OCI-LY7 (cell line): ENCODE data around the gene SAE1. TPM values are rescaled to one million over a fixed set of nuclear protein-coding genes. Genes with fewer than 3 reads are reported as not detected.
A peak's percentile ranks its signal among the peaks of the same experiment; 100 is the strongest.

Experiments used
- BruUV-seq: library from RNA; stranded (reverse); fragments of 400-500 nt; replicated peaks from 2 replicates; lab custom pipeline; 2021; lab: Mats Ljungman, UMichigan
- CTCF ChIA-PET: fragments of 300-600 bp; sonication (Branson Sonifier 250); formaldehyde crosslinking; loops from one replicate; lab custom pipeline; 2022; ENCODE audit warnings: antibody characterized with exemption; ENCODE audit not compliant: unreplicated experiment; lab: Charles Lee
- POLR2A ChIA-PET: fragments of 300-600 bp; sonication (Branson Sonifier 250); formaldehyde crosslinking; loops from one replicate; lab custom pipeline; 2022; ENCODE audit warnings: antibody characterized with exemption; lab: Charles Lee
- DNase-seq: peaks from one replicate; pipeline ENCODE4 v3.0.0-alpha.2; 2015; ENCODE audit warnings: low spot score
- H2AFZ ChIP-seq: fragments of 200-600 bp; sonication (generic), shearing (Covaris generic); 2 replicates; pipeline ENCODE4 v1.6.1; 2014; ENCODE audit warnings: mild to moderate bottlenecking, antibody characterized with exemption, low read length, moderate library complexity
- H3K27ac ChIP-seq: fragments of 200-600 bp; sonication (generic); 2 replicates; pipeline ENCODE4 v1.5.1; 2014; ENCODE audit warnings: mixed run types, low read depth, mild to moderate bottlenecking, moderate library complexity, low read length, inconsistent platforms; ENCODE audit not compliant: poor library complexity, severe bottlenecking
- H3K36me3 ChIP-seq: fragments of 200-600 bp; sonication (generic); 2 replicates; pipeline ENCODE4 v1.6.1; 2014; ENCODE audit warnings: mild to moderate bottlenecking, antibody characterized with exemption, low read length, moderate library complexity, mixed read lengths; ENCODE audit not compliant: insufficient read depth
- H3K4me1 ChIP-seq: fragments of 200-600 bp; sonication (generic); 2 replicates; pipeline ENCODE4 v1.5.1; 2014; ENCODE audit warnings: mild to moderate bottlenecking, low read length; ENCODE audit not compliant: insufficient read depth, poor library complexity, severe bottlenecking
- H3K4me2 ChIP-seq: fragments of 200-600 bp; sonication (generic); 2 replicates; pipeline ENCODE4 v1.6.1; 2014; ENCODE audit warnings: mild to moderate bottlenecking, low read length
- H3K4me3 ChIP-seq: fragments of 200-600 bp; sonication (generic); 2 replicates; pipeline ENCODE4 v1.5.1; 2014; ENCODE audit warnings: mild to moderate bottlenecking, low read depth, low read length; ENCODE audit not compliant: poor library complexity, severe bottlenecking
- H3K79me2 ChIP-seq: fragments of 200-600 bp; sonication (generic); 2 replicates; pipeline ENCODE4 v1.6.1; 2016; ENCODE audit warnings: low read depth, mild to moderate bottlenecking, low read length, moderate library complexity, mixed read lengths; ENCODE audit not compliant: insufficient read depth
- H3K9me2 ChIP-seq: fragments of 200-600 bp; sonication (generic); 2 replicates; pipeline ENCODE4 v1.6.1; 2016; ENCODE audit warnings: mild to moderate bottlenecking, low read length, mixed read lengths; ENCODE audit not compliant: insufficient read depth
- H3K9me3 ChIP-seq: fragments of 200-600 bp; sonication (generic); 2 replicates; pipeline ENCODE4 v1.6.1; 2014; ENCODE audit warnings: mild to moderate bottlenecking, mixed run types, low read length, mixed read lengths
- H4K20me1 ChIP-seq: fragments of 200-600 bp; sonication (generic); 2 replicates; pipeline ENCODE4 v1.6.1; 2014; ENCODE audit warnings: mild to moderate bottlenecking, antibody characterized with exemption, low read length, moderate library complexity, mixed read lengths; ENCODE audit not compliant: insufficient read depth
- CTCF ChIP-seq: fragments of 200-600 bp; sonication (generic); conservative IDR thresholded peaks from 2 replicates; pipeline ENCODE4 v1.5.1; 2014; ENCODE audit warnings: mild to moderate bottlenecking, antibody characterized with exemption, low read length, moderate library complexity, mixed read lengths
- EZH2phosphoT487 ChIP-seq: fragments of 200-600 bp; sonication (generic); IDR thresholded peaks from 2 replicates; pipeline ENCODE4 v1.6.1; 2018; ENCODE audit warnings: low read depth, borderline replicate concordance, mild to moderate bottlenecking, mixed run types, antibody characterized with exemption, low read length, moderate library complexity, mixed read lengths
- intact Hi-C: fragments of 100-400 bp; cut with micrococcal nuclease; formaldehyde crosslinking; loops from one replicate; pipeline ENCODE4 v1.10.0; 2022; ENCODE audit not compliant: unreplicated experiment
- total RNA-seq, 2 experiments: library from RNA; depleted of rRNA in 1 of 2; stranded (reverse); fragments of >200 nt in 1 of 2; shearing (Covaris generic) in 1 of 2; gene quantifications; 2 replicates each; pipeline ENCODE4 v1.2.3, GENCODE V29; 2014 to 2022

SAE1 gene
- total RNA-seq, 2 experiments from 2014 or later = 144 to 165 TPM

- Histone ChIP-seq H3K4me1 (no peaks in the 10 kb centered on the region), H3K36me3 (peaks cover 91% of the 10 kb centered on the region), H2AFZ (no peak overlapping the region), H3K4me3 (no peak overlapping the region), H4K20me1 (peaks cover 5% of the 10 kb centered on the region), H3K9me2 (no peaks in the 10 kb centered on the region), H3K9me3 (no peaks in the 10 kb centered on the region), H3K27ac (no peak overlapping the region), H3K4me2 (no peak overlapping the region), H3K79me2 (peaks cover 61% of the 10 kb centered on the region)
- intact Hi-C loops = no loop called here
- no TSS peak for BruUV-seq
- no peak for DNase-seq
- CTCF ChIA-PET = no interaction called here
- POLR2A ChIA-PET = interaction anchor here (0.7 kb wide), 2 partner anchors 124 to 181 kb away, joined by 3 read pairs; no protein-coding TSS in a partner anchor
- TF ChIP-seq CTCF (no peak), EZH2phosphoT487 (no peak)
These were observed 14.0 kb downstream of the SAE1 start for GRCh38 chr19:47144630-47145029.

- peaks cover 97% of the 10 kb centered on the region for H3K36me3 ChIP-seq
- H3K79me2 ChIP-seq = peaks cover 55% of the 10 kb centered on the region
- intact Hi-C loops = no loop called here
- no peaks in the 10 kb centered on the region for H3K9me3 ChIP-seq
- no peaks in the 10 kb centered on the region for H3K4me1 ChIP-seq
- BruUV-seq = TSS peak; percentile 52
- no peak overlapping the region for H3K4me2 ChIP-seq
- H3K9me2 ChIP-seq = no peaks in the 10 kb centered on the region
- H3K4me3 ChIP-seq = no peak overlapping the region
- no peak overlapping the region for H2AFZ ChIP-seq
- no peak for TF ChIP-seq EZH2phosphoT487
- H3K27ac ChIP-seq = no peak overlapping the region
- ChIA-PET CTCF (no interaction called here), POLR2A (interaction anchor here (0.6 kb wide), 4 partner anchors 10 to 148 kb away, joined by 3 to 4 read pairs (median 4); no protein-coding TSS in a partner anchor)
- no peak for DNase-seq
- H4K20me1 ChIP-seq = peaks cover 5% of the 10 kb centered on the region
These were observed 15.2 kb downstream of the SAE1 start for GRCh38 chr19:47145639-47146486.

- Histone ChIP-seq H2AFZ (no peak overlapping the region), H3K4me3 (no peak overlapping the region), H3K79me2 (peaks cover 49% of the 10 kb centered on the region), H4K20me1 (peaks cover 7% of the 10 kb centered on the region), H3K27ac (no peak overlapping the region), H3K4me2 (no peak overlapping the region), H3K9me3 (no peaks in the 10 kb centered on the region), H3K4me1 (no peaks in the 10 kb centered on the region), H3K36me3 (peaks cover 97% of the 10 kb centered on the region), H3K9me2 (no peaks in the 10 kb centered on the region)
- BruUV-seq = no TSS peak
- intact Hi-C loops = no loop called here
- no peak for TF ChIP-seq EZH2phosphoT487
- TF ChIP-seq CTCF = no peak
- ChIA-PET CTCF (no interaction called here), POLR2A (no interaction called here)
- no peak for DNase-seq
These were observed 16.3 kb downstream of the SAE1 start for GRCh38 chr19:47146920-47147319.
